Fibroblast of skin of right biceps (primary cell): ENCODE results near the gene LTBP2.

Experiments used
- DNase-seq: peaks from one replicate; pipeline ENCODE4 v3.0.0-alpha.2; 2013

The LTBP2 gene

GRCh38 chr14:74587363-74587707, 24.7 kb downstream of the LTBP2 start:
- DNase-seq = no peak

- DNase-seq = peak; percentile 55
Measured at GRCh38 chr14:74586681-74587362, 25.2 kb downstream of the LTBP2 start.

- no peak for DNase-seq
Measured at GRCh38 chr14:74585406-74586335, 26.4 kb downstream of the LTBP2 start.

- no peak for DNase-seq
Measured at GRCh38 chr14:74584951-74585350, 27.1 kb downstream of the LTBP2 start.

GRCh38 chr14:74583689-74584434, 28.2 kb downstream of the LTBP2 start:
- peak; percentile 89 for DNase-seq

GRCh38 chr14:74582910-74583581, 29.0 kb downstream of the LTBP2 start:
- no peak for DNase-seq

- no peak for DNase-seq
Measured at GRCh38 chr14:74580275-74580672, 31.8 kb downstream of the LTBP2 start.

GRCh38 chr14:74579447-74580274, 32.4 kb downstream of the LTBP2 start:
- peak; percentile 85 for DNase-seq

GRCh38 chr14:74578479-74578878, 33.6 kb downstream of the LTBP2 start:
- DNase-seq = no peak

DNA sequence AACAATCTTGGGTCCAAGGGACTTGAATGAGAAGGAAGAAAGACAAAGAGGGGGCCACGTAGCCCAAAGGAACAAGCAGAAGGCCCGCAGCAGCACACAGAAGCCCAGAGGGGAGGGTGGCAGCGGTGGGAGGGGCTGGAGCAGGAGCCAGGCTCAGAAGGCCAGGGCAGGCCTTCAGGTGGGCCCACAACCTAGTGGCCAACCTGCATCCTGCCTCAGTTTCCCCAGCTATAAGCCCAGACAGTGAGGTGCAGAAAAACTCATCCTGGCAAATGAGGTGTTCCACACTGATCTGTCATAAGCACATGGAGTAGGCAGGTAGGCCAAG, 34.1 kb downstream of the LTBP2 start:
- DNase-seq = no peak

GRCh38 chr14:74577247-74577947, 34.6 kb downstream of the LTBP2 start:
- DNase-seq = no peak

DNA sequence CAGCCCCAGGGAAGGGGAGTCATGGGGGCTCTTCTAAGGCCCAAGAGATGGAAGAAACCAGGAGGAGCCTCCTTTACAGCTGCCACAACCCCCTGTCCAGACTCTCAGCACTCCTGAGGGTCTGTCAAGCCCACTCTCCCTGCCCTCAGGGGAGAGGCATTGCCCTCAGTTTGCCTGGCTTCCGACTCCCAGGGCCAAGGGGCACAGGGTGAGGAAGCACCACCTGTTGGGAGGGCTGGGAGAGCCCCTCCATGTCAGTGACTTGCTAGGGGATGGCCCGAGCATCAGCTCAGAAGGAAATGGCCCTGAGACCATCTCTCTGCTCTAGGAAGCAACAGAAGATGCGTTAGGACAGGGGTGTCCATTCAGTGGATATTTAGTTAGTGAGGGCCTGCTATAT, 36.1 kb downstream of the LTBP2 start:
- DNase-seq = no peak

GRCh38 chr14:74575507-74575906, 36.5 kb downstream of the LTBP2 start:
- DNase-seq = no peak

DNA sequence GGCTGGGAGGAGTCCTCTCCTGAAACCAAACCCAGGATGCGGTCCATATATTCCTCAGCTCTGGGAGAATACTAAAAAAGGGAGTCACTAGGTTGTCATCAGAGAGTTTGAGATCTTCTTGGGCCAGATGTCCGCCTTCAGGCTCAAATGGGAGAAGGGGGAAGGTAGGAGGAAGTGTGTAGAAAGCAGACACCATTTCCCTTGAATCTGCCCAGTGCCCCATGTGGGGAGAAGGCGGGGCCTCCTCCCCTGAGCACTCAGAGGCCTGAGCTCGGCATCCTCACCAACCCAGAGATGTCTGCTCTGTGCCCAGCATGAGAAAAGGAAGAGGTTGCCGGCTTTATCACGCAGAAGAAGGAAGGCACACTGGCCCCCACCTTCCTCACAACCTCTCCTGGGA, 37.3 kb downstream of the LTBP2 start:
- peak; percentile 46 for DNase-seq

GRCh38 chr14:74574090-74574433, 38.0 kb downstream of the LTBP2 start:
- DNase-seq = no peak

GRCh38 chr14:74573421-74574089, 38.5 kb downstream of the LTBP2 start:
- no peak for DNase-seq

GRCh38 chr14:74572726-74573301, 39.2 kb downstream of the LTBP2 start:
- no peak for DNase-seq

GRCh38 chr14:74571901-74572725, 39.9 kb downstream of the LTBP2 start:
- DNase-seq = peak; percentile 100

GRCh38 chr14:74571441-74571841, 40.6 kb downstream of the LTBP2 start:
- peak; percentile 81 for DNase-seq

GRCh38 chr14:74570696-74571095, 41.3 kb downstream of the LTBP2 start:
- DNase-seq = no peak
